Liver (tissue), 3 donors: ENCODE results near the gene PNLIPRP1.

Experiments used
- EGR1 ChIP-seq, 2 donors: IDR thresholded peaks; 2 replicates each; pipeline ENCODE4 v1.6.1; 2016 to 2018; ENCODE audit warnings: antibody characterized with exemption in 2 of 2, low read depth in 2 of 2
- RAD21 ChIP-seq, 2 donors: IDR thresholded peaks; 2 replicates each; pipeline ENCODE4 v1.6.1; 2016; ENCODE audit warnings: antibody characterized with exemption in 2 of 2, mild to moderate bottlenecking in 2 of 2
- SP1 ChIP-seq: IDR thresholded peaks from 2 replicates; pipeline ENCODE4 v1.6.1; 2018; ENCODE audit warnings: antibody characterized with exemption, mild to moderate bottlenecking
- TF ChIP-seq, protein P1 (sequence below): fragments of 150-350 bp; IDR thresholded peaks from 2 replicates; pipeline ENCODE4 v1.5.1; 2017; ENCODE audit warnings: improper control_type of control experiment, low read depth, low read length; ENCODE audit not compliant: missing input control
- TF ChIP-seq, protein P2 (sequence below): IDR thresholded peaks from 2 replicates; pipeline ENCODE4 v1.6.1; 2016; ENCODE audit warnings: antibody characterized with exemption
- TF ChIP-seq, protein P3 (sequence below): IDR thresholded peaks from 2 replicates; pipeline ENCODE4 v1.6.1; 2016; ENCODE audit warnings: antibody characterized with exemption, mild to moderate bottlenecking
- donor health status: healthy.
- donor health status: healthy.

DNA sequence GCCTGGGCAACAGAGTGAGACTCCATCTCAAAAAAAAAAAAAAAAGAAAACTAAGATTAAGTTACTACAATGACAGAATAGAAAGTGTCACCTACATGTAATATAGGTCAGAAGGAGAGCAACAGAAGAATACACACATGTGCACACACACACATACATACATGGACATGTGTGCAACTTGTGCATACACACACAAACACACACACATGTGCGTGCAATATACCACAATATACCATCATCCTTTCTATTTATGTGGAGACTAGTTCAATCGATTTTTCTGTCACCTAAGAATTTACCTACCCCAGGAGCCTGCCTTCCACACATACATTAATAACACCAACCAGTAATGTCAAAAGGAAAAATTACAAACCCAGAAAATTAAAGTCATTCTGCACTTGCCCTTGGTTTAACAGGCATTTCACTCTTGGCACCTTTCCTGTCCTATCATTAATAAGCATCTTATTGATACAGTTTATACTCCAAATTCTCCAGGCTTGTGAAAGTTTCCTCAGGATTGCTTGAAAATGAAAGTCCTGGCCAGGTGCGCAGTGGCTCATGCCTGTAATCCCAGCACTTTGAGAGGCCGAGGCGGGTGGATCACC lies 2.5 kb downstream of the PNLIPRP1 start:
- TF ChIP-seq, protein P1, sequence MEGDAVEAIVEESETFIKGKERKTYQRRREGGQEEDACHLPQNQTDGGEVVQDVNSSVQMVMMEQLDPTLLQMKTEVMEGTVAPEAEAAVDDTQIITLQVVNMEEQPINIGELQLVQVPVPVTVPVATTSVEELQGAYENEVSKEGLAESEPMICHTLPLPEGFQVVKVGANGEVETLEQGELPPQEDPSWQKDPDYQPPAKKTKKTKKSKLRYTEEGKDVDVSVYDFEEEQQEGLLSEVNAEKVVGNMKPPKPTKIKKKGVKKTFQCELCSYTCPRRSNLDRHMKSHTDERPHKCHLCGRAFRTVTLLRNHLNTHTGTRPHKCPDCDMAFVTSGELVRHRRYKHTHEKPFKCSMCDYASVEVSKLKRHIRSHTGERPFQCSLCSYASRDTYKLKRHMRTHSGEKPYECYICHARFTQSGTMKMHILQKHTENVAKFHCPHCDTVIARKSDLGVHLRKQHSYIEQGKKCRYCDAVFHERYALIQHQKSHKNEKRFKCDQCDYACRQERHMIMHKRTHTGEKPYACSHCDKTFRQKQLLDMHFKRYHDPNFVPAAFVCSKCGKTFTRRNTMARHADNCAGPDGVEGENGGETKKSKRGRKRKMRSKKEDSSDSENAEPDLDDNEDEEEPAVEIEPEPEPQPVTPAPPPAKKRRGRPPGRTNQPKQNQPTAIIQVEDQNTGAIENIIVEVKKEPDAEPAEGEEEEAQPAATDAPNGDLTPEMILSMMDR = no peak
- TF ChIP-seq SP1 (no peak), RAD21 (IDR thresholded peaks at IDR 0.05) (no peak), EGR1 (IDR thresholded peaks at IDR 0.05; ENCODE audit: low read depth in 2 of 2) (no peak)
- TF ChIP-seq, protein P2, sequence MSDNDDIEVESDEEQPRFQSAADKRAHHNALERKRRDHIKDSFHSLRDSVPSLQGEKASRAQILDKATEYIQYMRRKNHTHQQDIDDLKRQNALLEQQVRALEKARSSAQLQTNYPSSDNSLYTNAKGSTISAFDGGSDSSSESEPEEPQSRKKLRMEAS = no peak
- TF ChIP-seq, protein P3, sequence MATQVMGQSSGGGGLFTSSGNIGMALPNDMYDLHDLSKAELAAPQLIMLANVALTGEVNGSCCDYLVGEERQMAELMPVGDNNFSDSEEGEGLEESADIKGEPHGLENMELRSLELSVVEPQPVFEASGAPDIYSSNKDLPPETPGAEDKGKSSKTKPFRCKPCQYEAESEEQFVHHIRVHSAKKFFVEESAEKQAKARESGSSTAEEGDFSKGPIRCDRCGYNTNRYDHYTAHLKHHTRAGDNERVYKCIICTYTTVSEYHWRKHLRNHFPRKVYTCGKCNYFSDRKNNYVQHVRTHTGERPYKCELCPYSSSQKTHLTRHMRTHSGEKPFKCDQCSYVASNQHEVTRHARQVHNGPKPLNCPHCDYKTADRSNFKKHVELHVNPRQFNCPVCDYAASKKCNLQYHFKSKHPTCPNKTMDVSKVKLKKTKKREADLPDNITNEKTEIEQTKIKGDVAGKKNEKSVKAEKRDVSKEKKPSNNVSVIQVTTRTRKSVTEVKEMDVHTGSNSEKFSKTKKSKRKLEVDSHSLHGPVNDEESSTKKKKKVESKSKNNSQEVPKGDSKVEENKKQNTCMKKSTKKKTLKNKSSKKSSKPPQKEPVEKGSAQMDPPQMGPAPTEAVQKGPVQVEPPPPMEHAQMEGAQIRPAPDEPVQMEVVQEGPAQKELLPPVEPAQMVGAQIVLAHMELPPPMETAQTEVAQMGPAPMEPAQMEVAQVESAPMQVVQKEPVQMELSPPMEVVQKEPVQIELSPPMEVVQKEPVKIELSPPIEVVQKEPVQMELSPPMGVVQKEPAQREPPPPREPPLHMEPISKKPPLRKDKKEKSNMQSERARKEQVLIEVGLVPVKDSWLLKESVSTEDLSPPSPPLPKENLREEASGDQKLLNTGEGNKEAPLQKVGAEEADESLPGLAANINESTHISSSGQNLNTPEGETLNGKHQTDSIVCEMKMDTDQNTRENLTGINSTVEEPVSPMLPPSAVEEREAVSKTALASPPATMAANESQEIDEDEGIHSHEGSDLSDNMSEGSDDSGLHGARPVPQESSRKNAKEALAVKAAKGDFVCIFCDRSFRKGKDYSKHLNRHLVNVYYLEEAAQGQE = no peak
